ENCODE results near the gene RBP5.
"Not testable (repeated sequence)": the region's sequence is repeated elsewhere in the genome, so short reads cannot be mapped to it uniquely, and the experiment has no call there.

RBP5 gene

DNA sequence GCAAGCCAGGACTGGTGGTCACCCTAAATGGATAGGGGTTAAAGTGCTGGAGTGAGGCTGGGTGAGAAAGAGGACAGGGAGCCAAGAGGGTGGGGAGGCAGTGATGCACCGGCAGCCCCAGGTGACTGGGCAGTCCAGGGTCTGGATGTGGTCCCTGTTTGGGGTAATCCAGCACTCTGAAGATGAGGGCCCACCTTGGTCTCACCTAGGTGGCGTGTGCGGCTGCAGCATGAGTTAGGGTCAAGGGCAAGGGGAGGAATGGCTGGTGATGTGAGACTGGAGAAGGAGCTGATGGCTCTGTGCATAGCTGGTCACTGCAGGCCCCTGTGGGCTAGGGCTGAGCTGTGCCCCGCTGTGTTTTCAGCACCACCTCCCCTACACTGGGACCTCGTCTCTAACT is 18.0 kb downstream of the RBP5 start:
- TF ChIP-seq, protein P1, sequence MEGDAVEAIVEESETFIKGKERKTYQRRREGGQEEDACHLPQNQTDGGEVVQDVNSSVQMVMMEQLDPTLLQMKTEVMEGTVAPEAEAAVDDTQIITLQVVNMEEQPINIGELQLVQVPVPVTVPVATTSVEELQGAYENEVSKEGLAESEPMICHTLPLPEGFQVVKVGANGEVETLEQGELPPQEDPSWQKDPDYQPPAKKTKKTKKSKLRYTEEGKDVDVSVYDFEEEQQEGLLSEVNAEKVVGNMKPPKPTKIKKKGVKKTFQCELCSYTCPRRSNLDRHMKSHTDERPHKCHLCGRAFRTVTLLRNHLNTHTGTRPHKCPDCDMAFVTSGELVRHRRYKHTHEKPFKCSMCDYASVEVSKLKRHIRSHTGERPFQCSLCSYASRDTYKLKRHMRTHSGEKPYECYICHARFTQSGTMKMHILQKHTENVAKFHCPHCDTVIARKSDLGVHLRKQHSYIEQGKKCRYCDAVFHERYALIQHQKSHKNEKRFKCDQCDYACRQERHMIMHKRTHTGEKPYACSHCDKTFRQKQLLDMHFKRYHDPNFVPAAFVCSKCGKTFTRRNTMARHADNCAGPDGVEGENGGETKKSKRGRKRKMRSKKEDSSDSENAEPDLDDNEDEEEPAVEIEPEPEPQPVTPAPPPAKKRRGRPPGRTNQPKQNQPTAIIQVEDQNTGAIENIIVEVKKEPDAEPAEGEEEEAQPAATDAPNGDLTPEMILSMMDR (IDR thresholded peaks at IDR 0.05; ENCODE audit: low read depth, low read length, missing control alignments), result no peak
- no peak overlapping the region for H3K4me3 ChIP-seq (ENCODE audit: low read depth, low read length)
- DNase-seq (ENCODE audit: low read depth), result no peak

DNA sequence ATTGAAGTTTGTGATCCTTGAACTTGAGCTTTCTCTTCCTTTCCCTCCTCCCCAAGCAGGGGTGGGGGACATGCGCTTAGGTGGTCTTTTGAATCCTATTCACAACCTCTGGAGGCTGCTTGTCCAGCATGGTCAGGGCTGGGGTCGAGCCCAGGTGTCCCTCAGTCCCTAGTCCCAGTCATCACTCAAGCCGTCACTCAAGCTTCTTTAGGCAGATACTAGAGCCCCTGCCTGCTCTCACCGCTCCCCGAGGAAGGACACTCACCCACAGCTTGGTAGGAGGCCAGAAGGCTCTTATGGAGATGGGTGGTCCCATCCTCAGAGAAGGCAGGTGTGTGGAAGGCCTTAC is 19.1 kb downstream of the RBP5 start:
- H3K4me3 ChIP-seq (ENCODE audit: low read depth, low read length), result peak overlapping the region; percentile 80
- no peak for DNase-seq (ENCODE audit: low read depth)
- TF ChIP-seq, protein P1 (IDR thresholded peaks at IDR 0.05; ENCODE audit: low read depth, low read length, missing control alignments), result no peak

DNA sequence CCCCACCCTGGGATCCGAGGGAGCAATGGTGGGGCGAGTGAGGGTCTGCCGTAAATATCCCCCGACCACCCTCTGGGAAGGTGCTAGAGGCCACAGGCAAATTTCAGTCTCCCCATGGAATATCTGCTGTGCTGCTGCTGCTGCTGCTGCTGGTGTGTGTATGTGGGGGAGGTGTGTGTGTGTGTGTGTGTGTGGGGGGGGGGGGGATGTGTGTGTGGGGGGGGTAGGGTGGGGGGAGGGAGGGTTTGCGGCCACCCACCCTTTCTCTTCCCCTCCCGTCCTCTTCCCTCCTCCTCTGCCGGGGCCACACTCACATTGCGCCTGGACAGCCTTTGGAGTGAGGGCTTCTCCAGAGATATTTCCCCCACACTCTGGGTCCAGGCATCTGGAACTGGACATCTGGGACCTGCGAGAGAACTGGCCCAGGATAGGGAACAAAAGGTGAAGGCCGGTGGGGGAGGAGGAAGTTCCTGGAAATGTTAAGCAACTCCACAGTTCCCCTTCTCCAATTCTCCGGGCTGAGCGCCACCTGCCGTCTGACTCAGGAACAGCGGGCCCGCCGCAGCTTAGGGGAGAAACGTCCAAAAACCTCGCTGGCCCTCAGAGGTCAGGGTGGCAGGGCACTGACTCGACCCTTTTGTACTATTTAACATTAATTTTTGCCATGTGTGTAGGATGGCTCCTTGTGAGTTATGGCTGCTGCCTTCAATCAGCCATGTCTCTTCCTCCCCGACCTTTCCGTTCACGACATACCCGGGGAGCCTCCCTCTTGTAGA is 19.7 kb downstream of the RBP5 start, which contains the start of gene C1RL:
Gene C1RL (minus strand): TSS at position 419 of the 776 bp plus-strand sequence. CDS start 34 bp downstream, at position 385.
- TF ChIP-seq, protein P1 (IDR thresholded peaks at IDR 0.05; ENCODE audit: low read depth, low read length, missing control alignments), result peak; percentile 97
- DNase-seq (ENCODE audit: low read depth), result no peak

DNA sequence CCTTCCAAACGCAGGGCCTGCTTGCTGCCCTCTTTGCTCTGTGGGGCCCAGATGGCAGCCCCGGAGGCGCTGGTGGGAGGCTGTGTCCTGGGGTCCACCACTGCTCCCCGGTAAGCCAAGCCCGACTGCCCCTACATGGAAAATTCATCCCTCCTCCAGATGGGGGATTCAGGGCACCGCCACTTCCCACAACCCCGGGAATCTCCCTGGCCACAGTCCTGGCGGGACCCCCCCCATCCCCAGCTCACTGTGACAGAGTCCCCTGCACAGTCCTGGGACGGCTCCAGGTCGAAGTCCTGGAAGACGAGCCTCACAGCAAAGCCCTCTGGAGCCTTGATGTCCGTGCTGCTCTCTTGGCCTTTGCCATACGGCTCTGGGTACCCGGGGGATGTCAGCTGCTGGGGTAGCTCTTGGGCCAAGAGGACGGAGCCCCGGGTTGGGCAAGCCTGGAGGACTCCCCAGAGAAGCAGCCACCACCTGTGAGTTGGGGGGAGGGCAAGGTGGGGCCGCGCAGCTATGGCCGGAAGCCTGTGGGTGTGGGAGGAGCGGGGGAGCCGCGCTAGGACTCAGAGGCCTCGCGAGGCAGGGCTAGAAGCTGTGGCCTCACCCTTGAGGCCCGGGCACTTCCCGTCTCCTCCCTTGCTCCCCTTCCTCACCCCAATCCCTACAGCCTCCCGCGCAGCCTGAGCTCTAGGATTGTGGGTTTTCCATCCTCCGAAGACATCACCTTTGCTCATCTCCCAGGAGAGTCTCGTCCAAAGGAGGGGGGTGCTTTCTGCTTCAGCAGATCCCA is 20.5 kb downstream of the RBP5 start:
- H3K4me3 ChIP-seq (ENCODE audit: low read depth, low read length), result peak overlapping the region; percentile 80
- DNase-seq (ENCODE audit: low read depth), result peak; percentile 69
- TF ChIP-seq, protein P1 (IDR thresholded peaks at IDR 0.05; ENCODE audit: low read depth, low read length, missing control alignments), result no peak

More for the DNA sequence above, 19.7 kb downstream of the RBP5 start, which contains the start of gene C1RL:
- peak within 1 kb of the TSS; percentile 80 for H3K4me3 ChIP-seq (ENCODE audit: low read depth, low read length)

DNA sequence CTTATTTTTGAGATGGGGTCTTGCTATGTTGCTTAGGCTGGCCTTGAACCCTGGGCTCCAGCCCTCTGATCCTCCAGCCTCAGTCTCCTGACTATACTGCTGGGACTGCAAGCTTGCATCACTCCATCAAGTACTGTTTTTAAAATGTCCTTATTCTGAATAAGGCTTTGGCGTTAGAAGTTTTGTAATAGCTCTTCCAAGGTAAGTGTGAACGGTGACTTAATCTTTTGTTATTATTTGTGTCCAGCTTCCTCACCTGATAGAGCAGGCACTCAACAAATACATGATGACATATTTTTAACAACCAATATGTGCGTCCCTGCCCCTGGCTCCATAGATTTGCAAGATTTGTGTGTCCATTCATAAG is 21.1 kb downstream of the RBP5 start:
- H3K4me3 ChIP-seq (ENCODE audit: low read depth, low read length), result peak overlapping the region; percentile 80
- DNase-seq (ENCODE audit: low read depth), result no peak
- TF ChIP-seq, protein P1 (IDR thresholded peaks at IDR 0.05; ENCODE audit: low read depth, low read length, missing control alignments), result no peak

DNA sequence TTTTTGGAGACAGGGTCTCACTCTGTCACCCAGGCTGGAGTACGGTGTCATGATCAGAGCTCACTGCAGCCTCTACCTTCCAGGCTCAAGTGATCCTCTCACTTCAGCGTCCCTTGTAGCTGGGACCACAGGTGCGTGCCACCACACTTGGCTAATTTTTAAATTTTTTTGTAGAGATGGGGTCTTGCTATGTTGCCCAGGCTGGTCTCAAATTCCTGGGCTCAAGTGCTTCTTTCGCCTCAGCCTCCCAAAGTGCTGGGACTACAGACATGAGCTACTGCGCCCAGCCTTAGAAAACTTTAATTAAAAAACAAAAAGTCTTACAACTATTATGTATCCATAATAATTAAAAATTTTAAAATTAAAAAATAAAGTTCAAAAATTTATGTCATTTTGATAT is 21.5 kb downstream of the RBP5 start:
- not testable (repeated sequence) for H3K4me3 ChIP-seq (ENCODE audit: low read depth, low read length); DNase-seq (ENCODE audit: low read depth)

DNA sequence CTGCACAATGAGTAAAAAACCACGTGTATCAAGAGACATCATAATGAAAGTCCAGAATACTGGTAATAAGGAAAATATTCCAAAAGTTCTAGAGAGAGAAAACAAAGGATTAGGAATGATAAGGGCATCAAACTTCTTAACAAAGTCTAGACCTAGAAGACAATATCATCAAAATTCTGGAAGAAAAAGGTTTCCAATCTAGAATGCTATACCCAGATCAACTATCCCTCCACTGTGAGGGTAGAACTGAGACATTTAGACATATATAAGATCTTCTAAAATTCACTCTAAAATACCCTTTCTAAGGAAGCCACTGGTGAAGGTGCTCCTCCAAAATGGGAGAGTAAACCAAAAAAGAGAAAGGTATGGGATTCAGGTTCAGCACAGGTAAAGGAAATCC is 22.6 kb downstream of the RBP5 start:
- no peak overlapping the region for H3K4me3 ChIP-seq (ENCODE audit: low read depth, low read length)
- no peak for DNase-seq (ENCODE audit: low read depth)
- TF ChIP-seq, protein P1 (IDR thresholded peaks at IDR 0.05; ENCODE audit: low read depth, low read length, missing control alignments), result no peak
